Measurements from ENCODE around the gene CBLB. TPM values are rescaled to one million over a fixed set of nuclear protein-coding genes. Genes with fewer than 3 reads are reported as not detected.
A peak's percentile ranks its signal among the peaks of the same experiment; 100 is the strongest.

The CBLB gene
- total RNA-seq, 2 experiments from 2014 or later, result 24.5 to 38.5 TPM

GRCh38 chr3:105911496-105911895 lies 42.7 kb upstream of the CBLB start:
- Histone ChIP-seq H4K20me1 (ENCODE audit: insufficient read depth, low read length) (no peaks in the 10 kb centered on the region), H3K79me2 (ENCODE audit: insufficient read depth, low read depth, low read length) (no peaks in the 10 kb centered on the region), H3K36me3 (ENCODE audit: insufficient read depth, low read length) (no peaks in the 10 kb centered on the region), H3K9me2 (ENCODE audit: insufficient read depth, low read length) (no peaks in the 10 kb centered on the region), H3K4me1 (ENCODE audit: insufficient read depth, low read length, poor library complexity, severe bottlenecking) (no peaks in the 10 kb centered on the region), H3K4me3 (ENCODE audit: low read depth, low read length, poor library complexity, severe bottlenecking) (no peak overlapping the region), H2AFZ (ENCODE audit: low read length) (no peak overlapping the region), H3K9me3 (ENCODE audit: low read length) (peaks cover 8% of the 10 kb centered on the region; the same call in 1 of the 2 replicates), H3K27ac (ENCODE audit: low read depth, low read length, poor library complexity, severe bottlenecking) (no peak overlapping the region), H3K4me2 (ENCODE audit: low read length) (no peak overlapping the region)
- no TSS peak for BruUV-seq (replicated peaks)
- no peak for TF ChIP-seq EZH2phosphoT487 (IDR thresholded peaks at IDR 0.05; ENCODE audit: borderline replicate concordance, low read depth, low read length)
- TF ChIP-seq, protein P1, sequence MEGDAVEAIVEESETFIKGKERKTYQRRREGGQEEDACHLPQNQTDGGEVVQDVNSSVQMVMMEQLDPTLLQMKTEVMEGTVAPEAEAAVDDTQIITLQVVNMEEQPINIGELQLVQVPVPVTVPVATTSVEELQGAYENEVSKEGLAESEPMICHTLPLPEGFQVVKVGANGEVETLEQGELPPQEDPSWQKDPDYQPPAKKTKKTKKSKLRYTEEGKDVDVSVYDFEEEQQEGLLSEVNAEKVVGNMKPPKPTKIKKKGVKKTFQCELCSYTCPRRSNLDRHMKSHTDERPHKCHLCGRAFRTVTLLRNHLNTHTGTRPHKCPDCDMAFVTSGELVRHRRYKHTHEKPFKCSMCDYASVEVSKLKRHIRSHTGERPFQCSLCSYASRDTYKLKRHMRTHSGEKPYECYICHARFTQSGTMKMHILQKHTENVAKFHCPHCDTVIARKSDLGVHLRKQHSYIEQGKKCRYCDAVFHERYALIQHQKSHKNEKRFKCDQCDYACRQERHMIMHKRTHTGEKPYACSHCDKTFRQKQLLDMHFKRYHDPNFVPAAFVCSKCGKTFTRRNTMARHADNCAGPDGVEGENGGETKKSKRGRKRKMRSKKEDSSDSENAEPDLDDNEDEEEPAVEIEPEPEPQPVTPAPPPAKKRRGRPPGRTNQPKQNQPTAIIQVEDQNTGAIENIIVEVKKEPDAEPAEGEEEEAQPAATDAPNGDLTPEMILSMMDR (conservative IDR thresholded peaks at IDR 0.05; ENCODE audit: low read length), result no peak
- DNase-seq (ENCODE audit: low spot score), result no peak
- ChIA-PET POLR2A (interaction anchor here (0.6 kb wide), 1 partner anchor 10 kb away, joined by 3 read pairs; no protein-coding TSS in a partner anchor), CTCF (ENCODE audit: unreplicated experiment) (no interaction called here)
- intact Hi-C loops (cut with micrococcal nuclease; ENCODE audit: unreplicated experiment), result no loop called here

DNA sequence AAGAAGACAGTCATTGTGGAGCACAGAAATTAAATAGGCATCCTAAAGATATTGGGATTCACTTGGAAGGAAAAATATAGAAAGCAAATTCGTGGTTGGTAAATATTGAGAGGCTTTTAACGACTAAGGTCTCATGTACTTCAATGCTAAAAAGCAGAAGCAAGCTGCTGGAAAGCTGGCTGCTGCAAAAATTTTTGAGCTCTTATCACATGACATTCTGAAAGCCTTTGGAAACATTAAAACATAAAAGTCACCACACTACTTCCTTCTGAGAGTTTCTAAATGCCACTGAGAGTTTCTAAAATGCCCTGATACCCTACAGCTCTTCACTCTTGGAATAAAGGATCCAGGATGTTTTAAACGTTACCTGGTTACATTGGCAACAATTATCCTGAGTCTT lies 39.0 kb upstream of the CBLB start:
- intact Hi-C loops (cut with micrococcal nuclease; ENCODE audit: unreplicated experiment), result no loop called here
- ChIA-PET CTCF (ENCODE audit: unreplicated experiment) (no interaction called here), POLR2A (interaction anchor here (0.6 to 1.1 kb wide), 4 partner anchors 11 to 239 kb away, joined by 3 read pairs; no protein-coding TSS in a partner anchor)
- TF ChIP-seq, protein P1 (conservative IDR thresholded peaks at IDR 0.05; ENCODE audit: low read length), result no peak
- no peak for TF ChIP-seq EZH2phosphoT487 (IDR thresholded peaks at IDR 0.05; ENCODE audit: borderline replicate concordance, low read depth, low read length)
- Histone ChIP-seq H3K9me2 (ENCODE audit: insufficient read depth, low read length) (no peaks in the 10 kb centered on the region; the same call in 1 of the 2 replicates), H3K36me3 (ENCODE audit: insufficient read depth, low read length) (no peaks in the 10 kb centered on the region), H3K79me2 (ENCODE audit: insufficient read depth, low read depth, low read length) (no peaks in the 10 kb centered on the region), H3K4me1 (ENCODE audit: insufficient read depth, low read length, poor library complexity, severe bottlenecking) (no peaks in the 10 kb centered on the region), H3K4me3 (ENCODE audit: low read depth, low read length, poor library complexity, severe bottlenecking) (no peak overlapping the region), H3K27ac (ENCODE audit: low read depth, low read length, poor library complexity, severe bottlenecking) (no peak overlapping the region), H3K4me2 (ENCODE audit: low read length) (no peak overlapping the region), H2AFZ (ENCODE audit: low read length) (peak overlapping the region; percentile 7; the same call in 1 of the 2 replicates), H4K20me1 (ENCODE audit: insufficient read depth, low read length) (no peaks in the 10 kb centered on the region), H3K9me3 (ENCODE audit: low read length) (no peaks in the 10 kb centered on the region)
- DNase-seq (ENCODE audit: low spot score), result no peak
- no TSS peak for BruUV-seq (replicated peaks)

GRCh38 chr3:105906836-105907235 lies 38.0 kb upstream of the CBLB start:
- Histone ChIP-seq H3K27ac (ENCODE audit: low read depth, low read length, poor library complexity, severe bottlenecking) (no peak overlapping the region), H4K20me1 (ENCODE audit: insufficient read depth, low read length) (no peaks in the 10 kb centered on the region), H3K4me2 (ENCODE audit: low read length) (no peak overlapping the region), H3K9me3 (ENCODE audit: low read length) (no peaks in the 10 kb centered on the region), H3K79me2 (ENCODE audit: insufficient read depth, low read depth, low read length) (no peaks in the 10 kb centered on the region), H3K4me3 (ENCODE audit: low read depth, low read length, poor library complexity, severe bottlenecking) (no peak overlapping the region), H3K9me2 (ENCODE audit: insufficient read depth, low read length) (no peaks in the 10 kb centered on the region; the same call in 1 of the 2 replicates), H3K4me1 (ENCODE audit: insufficient read depth, low read length, poor library complexity, severe bottlenecking) (no peaks in the 10 kb centered on the region), H2AFZ (ENCODE audit: low read length) (no peak overlapping the region), H3K36me3 (ENCODE audit: insufficient read depth, low read length) (no peaks in the 10 kb centered on the region)
- ChIA-PET CTCF (ENCODE audit: unreplicated experiment) (no interaction called here), POLR2A (interaction anchor here (0.6 to 1.1 kb wide), 2 partner anchors 11 to 1092 kb away, joined by 3 to 7 read pairs; no protein-coding TSS in a partner anchor)
- BruUV-seq (replicated peaks), result no TSS peak
- TF ChIP-seq, protein P1 (conservative IDR thresholded peaks at IDR 0.05; ENCODE audit: low read length), result no peak
- no peak for TF ChIP-seq EZH2phosphoT487 (IDR thresholded peaks at IDR 0.05; ENCODE audit: borderline replicate concordance, low read depth, low read length)
- no peak for DNase-seq (ENCODE audit: low spot score)
- intact Hi-C loops (cut with micrococcal nuclease; ENCODE audit: unreplicated experiment), result no loop called here

All from OCI-LY7 (cell line).